Left renal pelvis (tissue), 4 donors: ENCODE data around the gene TWF2. TPM values are rescaled to one million over a fixed set of nuclear protein-coding genes. Genes with fewer than 3 reads are reported as not detected.

Experiments
- DNase-seq, 4 donors: peaks; one replicate each; pipeline ENCODE4 v3.0.0-alpha.2; 2013; ENCODE audit warnings: low read depth in 4 of 4, low spot score in 3 of 4
- polyA plus RNA-seq, 4 donors: library from polyadenylated mRNA; unstranded; fragments of 120-200 nt; gene quantifications; one replicate each; pipeline ENCODE4 v1.2.1, GENCODE V29; 2013; ENCODE audit not compliant: insufficient read length in 4 of 4

Gene TWF2
- polyA plus RNA-seq, 4 donors, result 25.8 to 30.9 (median 27.9) TPM

- no peak for DNase-seq
These were observed 13.3 kb downstream of the TWF2 start, which contains the start of gene TLR9 for GRCh38 chr3:52225452-52226228. Gene TLR9 (minus strand): TSS chr3:52225645. CDS start chr3:52225529, 116 bp downstream.

GRCh38 chr3:52223449-52224408 is 15.2 kb downstream of the TWF2 start:
- no peak for DNase-seq

- no peak for DNase-seq
These were observed 16.4 kb downstream of the TWF2 start for GRCh38 chr3:52222319-52223221.

- DNase-seq, result no peak
These were observed 17.2 kb downstream of the TWF2 start for GRCh38 chr3:52221563-52222318.

- DNase-seq, result no peak
These were observed 17.8 kb downstream of the TWF2 start for GRCh38 chr3:52221141-52221562.

- DNase-seq, result no peak
These were observed 18.5 kb downstream of the TWF2 start for GRCh38 chr3:52220380-52221026.

GRCh38 chr3:52218937-52219650 is 19.9 kb downstream of the TWF2 start:
- DNase-seq, result no peak

GRCh38 chr3:52218454-52218853 is 20.5 kb downstream of the TWF2 start:
- DNase-seq, result no peak

- DNase-seq, result no peak
These were observed 20.9 kb downstream of the TWF2 start for GRCh38 chr3:52218026-52218425.

- no peak for DNase-seq
These were observed 21.6 kb downstream of the TWF2 start for GRCh38 chr3:52217409-52217805.

- no peak for DNase-seq
These were observed 22.2 kb downstream of the TWF2 start for GRCh38 chr3:52216585-52217408.

GRCh38 chr3:52215351-52215750 is 23.6 kb downstream of the TWF2 start:
- DNase-seq, result no peak

GRCh38 chr3:52213901-52214300 is 25.1 kb downstream of the TWF2 start:
- no peak for DNase-seq

- no peak for DNase-seq
These were observed 26.0 kb downstream of the TWF2 start for GRCh38 chr3:52213005-52213404.

GRCh38 chr3:52211268-52211891 is 27.6 kb downstream of the TWF2 start:
- no peak for DNase-seq

GRCh38 chr3:52210550-52211046 is 28.4 kb downstream of the TWF2 start:
- DNase-seq, result no peak

GRCh38 chr3:52210037-52210436 is 28.9 kb downstream of the TWF2 start:
- no peak for DNase-seq
